HEK293 (cell line): ENCODE measurements around the gene FTSJ1.

Experiments used
- CTCF ChIA-PET: fragments of 350-600 bp; formaldehyde crosslinking; extraction: SDS; loops from one replicate; lab custom pipeline; 2021; ENCODE audit warnings: antibody characterized with exemption; lab: Yijun Ruan, JAX
- POLR2A ChIA-PET: fragments of 300-600 bp; formaldehyde crosslinking; extraction: SDS; loops from one replicate; lab custom pipeline; 2020; ENCODE audit warnings: antibody characterized with exemption, inconsistent platforms; lab: Yijun Ruan, JAX
- H3K27ac ChIP-seq: fragments of 200-500 bp; sonication (Bioruptor generic); 2 replicates; pipeline ENCODE4 v1.5.1; 2014; ENCODE audit warnings: low read depth, low read length, control low read depth, inconsistent platforms; ENCODE audit errors: extremely low read depth
- H3K36me3 ChIP-seq, 2 experiments: fragments of 200-500 bp in 1 of 2; sonication (Bioruptor generic) in 1 of 2; 1 replicate in 1 of 2; 2 replicates in 1 of 2; pipeline ENCODE4 v1.5.1; 2014 to 2017; ENCODE audit warnings: inconsistent platforms in 2 of 2, low read length in 2 of 2; ENCODE audit not compliant: control insufficient read depth in 2 of 2, insufficient read depth in 1 of 2
- H3K4me1 ChIP-seq: fragments of 200-500 bp; sonication (Bioruptor generic); 2 replicates; pipeline ENCODE4 v1.5.1; 2014; ENCODE audit warnings: mild to moderate bottlenecking, low read length, inconsistent platforms; ENCODE audit not compliant: control insufficient read depth, insufficient read depth
- H3K4me3 ChIP-seq: 2 replicates; pipeline ENCODE4 v1.5.1; 2011; ENCODE audit warnings: low read depth, mild to moderate bottlenecking, control low read depth, low read length, moderate library complexity
- H3K9me3 ChIP-seq: fragments of 200-500 bp; sonication (Bioruptor generic); 2 replicates; pipeline ENCODE4 v1.5.1; 2014; ENCODE audit warnings: low read depth, low read length, inconsistent platforms; ENCODE audit not compliant: control insufficient read depth, insufficient read depth
- SP3 ChIP-seq: fragments of 450-650 bp; formaldehyde crosslinking; IDR thresholded peaks from 2 replicates; pipeline ENCODE4 v1.5.1; 2016; ENCODE audit warnings: missing biosample characterization, missing genetic modification characterization
- ZBTB1 ChIP-seq: fragments of 450-650 bp; formaldehyde crosslinking; IDR thresholded peaks from 2 replicates; pipeline ENCODE4 v1.5.1; 2016; ENCODE audit warnings: missing biosample characterization, missing genetic modification characterization
- ZBTB17 ChIP-seq: fragments of 450-650 bp; formaldehyde crosslinking; IDR thresholded peaks from 2 replicates; pipeline ENCODE4 v1.5.1; 2016; ENCODE audit warnings: missing biosample characterization, missing genetic modification characterization
- ZBTB7A ChIP-seq: fragments of 450-650 bp; formaldehyde crosslinking; IDR thresholded peaks from 2 replicates; pipeline ENCODE4 v1.5.1; 2016; ENCODE audit warnings: low read depth, missing biosample characterization, missing genetic modification characterization
- ZEB2 ChIP-seq: fragments of 450-650 bp; formaldehyde crosslinking; IDR thresholded peaks from 2 replicates; pipeline ENCODE4 v1.5.1; 2016; ENCODE audit warnings: missing biosample characterization, missing genetic modification characterization
- ZNF114 ChIP-seq: fragments of 450-650 bp; formaldehyde crosslinking; IDR thresholded peaks from 2 replicates; pipeline ENCODE4 v1.5.0; 2017; ENCODE audit warnings: missing biosample characterization, missing genetic modification characterization
- ZNF121 ChIP-seq: fragments of 450-650 bp; formaldehyde crosslinking; IDR thresholded peaks from 2 replicates; pipeline ENCODE4 v1.5.1; 2016; ENCODE audit warnings: missing biosample characterization, missing genetic modification characterization
- ZNF132 ChIP-seq: fragments of 450-650 bp; formaldehyde crosslinking; IDR thresholded peaks from 2 replicates; pipeline ENCODE4 v1.5.1; 2017; ENCODE audit warnings: missing biosample characterization, missing genetic modification characterization, borderline replicate concordance
- ZNF140 ChIP-seq: fragments of 450-650 bp; formaldehyde crosslinking; IDR thresholded peaks from 2 replicates; pipeline ENCODE4 v1.5.1; 2016; ENCODE audit warnings: missing biosample characterization, missing genetic modification characterization
- ZNF169 ChIP-seq: fragments of 450-650 bp; formaldehyde crosslinking; IDR thresholded peaks from 2 replicates; pipeline ENCODE4 v1.5.1; 2016; ENCODE audit warnings: missing biosample characterization, missing genetic modification characterization
- ZNF184 ChIP-seq: fragments of 450-650 bp; IDR thresholded peaks from 2 replicates; pipeline ENCODE4 v1.5.1; 2018; ENCODE audit warnings: missing biosample characterization, mild to moderate bottlenecking, missing genetic modification characterization
- ZNF19 ChIP-seq: fragments of 450-650 bp; formaldehyde crosslinking; IDR thresholded peaks from 2 replicates; pipeline ENCODE4; 2016; ENCODE audit warnings: missing biosample characterization, missing genetic modification characterization, low read depth
- ZNF274 ChIP-seq, 2 experiments: fragments of 200-500 bp in 1 of 2; fragments of 450-650 bp in 1 of 2; sonication (Bioruptor generic) in 1 of 2; formaldehyde crosslinking in 1 of 2; IDR thresholded peaks; 2 replicates each; pipeline versions ENCODE4 v1.5.1 to v1.6.1; 2014 to 2016; ENCODE audit warnings: borderline replicate concordance in 1 of 2, inconsistent platforms in 1 of 2, low read length in 1 of 2, missing biosample characterization in 1 of 2, missing genetic modification characterization in 1 of 2
- ZNF473 ChIP-seq: fragments of 450-650 bp; formaldehyde crosslinking; IDR thresholded peaks from 2 replicates; pipeline ENCODE4 v1.5.1; 2017; ENCODE audit warnings: missing biosample characterization, missing genetic modification characterization
- ZNF530 ChIP-seq: fragments of 450-650 bp; formaldehyde crosslinking; IDR thresholded peaks from 2 replicates; pipeline ENCODE4 v1.5.1; 2016; ENCODE audit warnings: low read depth, missing biosample characterization, missing genetic modification characterization
- ZNF555 ChIP-seq: fragments of 450-650 bp; formaldehyde crosslinking; conservative IDR thresholded peaks from 2 replicates; pipeline ENCODE4 v1.5.1; 2017; ENCODE audit warnings: missing biosample characterization, mild to moderate bottlenecking, missing genetic modification characterization, inconsistent platforms
- ZNF626 ChIP-seq: fragments of 450-650 bp; sonication (Bioruptor Pico); formaldehyde crosslinking; IDR thresholded peaks from 2 replicates; pipeline ENCODE4 v1.5.1; 2018; ENCODE audit warnings: missing biosample characterization, missing genetic modification characterization, inconsistent platforms
- ZNF654 ChIP-seq: fragments of 450-650 bp; formaldehyde crosslinking; IDR thresholded peaks from 2 replicates; pipeline ENCODE4 v1.5.1; 2016; ENCODE audit warnings: low read depth, missing biosample characterization, missing genetic modification characterization
- ZNF658 ChIP-seq: fragments of 450-650 bp; formaldehyde crosslinking; IDR thresholded peaks from 2 replicates; pipeline ENCODE4; 2016; ENCODE audit warnings: missing biosample characterization, missing genetic modification characterization
- ZNF677 ChIP-seq: fragments of 450-650 bp; IDR thresholded peaks from 2 replicates; pipeline ENCODE4 v1.5.0; 2018; ENCODE audit warnings: missing biosample characterization, mild to moderate bottlenecking, missing genetic modification characterization, moderate library complexity
- ZNF707 ChIP-seq: fragments of 450-650 bp; formaldehyde crosslinking; IDR thresholded peaks from 2 replicates; pipeline ENCODE4 v1.5.1; 2016; ENCODE audit warnings: missing biosample characterization, missing genetic modification characterization
- ZNF768 ChIP-seq: fragments of 450-650 bp; formaldehyde crosslinking; IDR thresholded peaks from 2 replicates; pipeline ENCODE4 v1.5.1; 2018; ENCODE audit warnings: missing biosample characterization, mild to moderate bottlenecking, missing genetic modification characterization
- ZSCAN23 ChIP-seq: fragments of 450-650 bp; formaldehyde crosslinking; IDR thresholded peaks from 2 replicates; pipeline ENCODE4 v1.5.1; 2016; ENCODE audit warnings: missing biosample characterization, missing genetic modification characterization
- ZXDB ChIP-seq: fragments of 450-650 bp; formaldehyde crosslinking; IDR thresholded peaks from 2 replicates; pipeline ENCODE4 v1.5.1; 2016; ENCODE audit warnings: missing biosample characterization, missing genetic modification characterization
- TF ChIP-seq, protein P1 (sequence below): fragments of 450-650 bp; formaldehyde crosslinking; IDR thresholded peaks from 2 replicates; pipeline ENCODE4 v1.5.1; 2017; ENCODE audit warnings: missing biosample characterization, missing genetic modification characterization
- TF ChIP-seq, protein P2 (sequence below): fragments of 450-650 bp; formaldehyde crosslinking; IDR thresholded peaks from 2 replicates; pipeline ENCODE4 v1.5.0; 2017; ENCODE audit warnings: missing biosample characterization, missing genetic modification characterization, borderline replicate concordance
- TF ChIP-seq, protein P3 (sequence below): fragments of 450-650 bp; formaldehyde crosslinking; IDR thresholded peaks from 2 replicates; pipeline ENCODE4 v1.5.1; 2016; ENCODE audit warnings: missing biosample characterization, missing genetic modification characterization
- TF ChIP-seq, protein P4 (sequence below): fragments of 450-650 bp; formaldehyde crosslinking; IDR thresholded peaks from 2 replicates; pipeline ENCODE4 v1.5.1; 2016; ENCODE audit warnings: missing biosample characterization, missing genetic modification characterization

The FTSJ1 gene, protein sequence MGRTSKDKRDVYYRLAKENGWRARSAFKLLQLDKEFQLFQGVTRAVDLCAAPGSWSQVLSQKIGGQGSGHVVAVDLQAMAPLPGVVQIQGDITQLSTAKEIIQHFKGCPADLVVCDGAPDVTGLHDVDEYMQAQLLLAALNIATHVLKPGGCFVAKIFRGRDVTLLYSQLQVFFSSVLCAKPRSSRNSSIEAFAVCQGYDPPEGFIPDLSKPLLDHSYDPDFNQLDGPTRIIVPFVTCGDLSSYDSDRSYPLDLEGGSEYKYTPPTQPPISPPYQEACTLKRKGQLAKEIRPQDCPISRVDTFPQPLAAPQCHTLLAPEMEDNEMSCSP

DNA sequence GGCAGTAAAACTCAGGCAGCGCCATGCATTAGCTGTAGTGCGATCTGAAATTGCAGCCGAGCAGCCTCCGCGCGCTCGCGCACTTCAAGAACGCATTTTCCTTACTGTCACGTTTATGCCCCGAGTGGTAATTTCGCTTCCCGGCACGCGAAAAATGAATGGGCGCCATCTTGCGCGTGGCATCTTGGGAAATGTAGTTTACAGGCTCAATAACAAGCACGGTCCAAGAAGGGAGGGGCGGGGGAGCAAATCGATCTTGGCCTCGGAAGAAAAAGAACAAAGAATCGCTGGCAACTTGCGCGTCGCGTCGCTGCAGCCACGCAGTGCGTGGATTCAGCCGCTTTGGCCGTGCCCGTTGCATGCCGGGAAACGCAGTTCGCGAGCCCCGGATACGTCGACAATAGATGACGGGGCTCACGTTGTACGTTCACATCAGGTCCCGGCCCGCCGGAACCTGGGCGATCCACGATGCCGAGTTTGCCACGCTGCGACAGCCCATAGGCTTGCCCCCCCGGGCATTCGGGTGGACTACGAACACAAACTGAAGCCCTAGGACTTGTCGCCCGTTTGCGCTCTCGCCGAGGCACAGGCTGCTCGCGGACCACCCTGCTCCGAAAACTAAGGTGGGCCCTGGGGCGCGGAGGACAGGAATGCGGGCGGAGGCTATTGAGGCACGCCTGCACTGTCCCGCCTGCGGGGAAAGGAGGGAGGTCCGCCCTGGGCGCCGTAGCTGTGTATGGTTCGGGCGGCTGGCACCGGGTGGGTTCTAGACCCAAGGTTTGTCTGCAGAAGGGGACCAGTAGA, at the start of gene FTSJ1:
Gene FTSJ1, plus strand, starts transcription at position 426 of the 804 bp plus-strand sequence. CDS start 1,849 bp downstream, outside the sequence.
- Histone ChIP-seq H3K9me3 (no peaks in the 10 kb centered on the region), H3K27ac (peak within 1 kb of the TSS; percentile 38; the same call in 1 of the 2 replicates), H3K4me1 (0 out of 2 replicates have a peak, but pooled peaks cover 2% of the 10 kb centered on the region), H3K36me3 (peaks cover 0 to 28% of the 10 kb centered on the region in 2 experiments; a peak in 2 of 3 replicates), H3K4me3 (peak within 1 kb of the TSS; percentile 60)
- ChIA-PET CTCF (interaction anchor here (0.6 kb wide), 2 partner anchors 364 to 393 kb away, joined by 3 read pairs; no protein-coding TSS in a partner anchor), POLR2A (interaction anchor here (0.6 kb wide), 1 partner anchor 950 kb away, joined by 3 read pairs; no protein-coding TSS in a partner anchor)
- peak; percentile 81 for TF ChIP-seq ZXDB
- TF ChIP-seq ZEB2 (tag by site-specific recombination): peak; percentile 76
- TF ChIP-seq, protein P1, sequence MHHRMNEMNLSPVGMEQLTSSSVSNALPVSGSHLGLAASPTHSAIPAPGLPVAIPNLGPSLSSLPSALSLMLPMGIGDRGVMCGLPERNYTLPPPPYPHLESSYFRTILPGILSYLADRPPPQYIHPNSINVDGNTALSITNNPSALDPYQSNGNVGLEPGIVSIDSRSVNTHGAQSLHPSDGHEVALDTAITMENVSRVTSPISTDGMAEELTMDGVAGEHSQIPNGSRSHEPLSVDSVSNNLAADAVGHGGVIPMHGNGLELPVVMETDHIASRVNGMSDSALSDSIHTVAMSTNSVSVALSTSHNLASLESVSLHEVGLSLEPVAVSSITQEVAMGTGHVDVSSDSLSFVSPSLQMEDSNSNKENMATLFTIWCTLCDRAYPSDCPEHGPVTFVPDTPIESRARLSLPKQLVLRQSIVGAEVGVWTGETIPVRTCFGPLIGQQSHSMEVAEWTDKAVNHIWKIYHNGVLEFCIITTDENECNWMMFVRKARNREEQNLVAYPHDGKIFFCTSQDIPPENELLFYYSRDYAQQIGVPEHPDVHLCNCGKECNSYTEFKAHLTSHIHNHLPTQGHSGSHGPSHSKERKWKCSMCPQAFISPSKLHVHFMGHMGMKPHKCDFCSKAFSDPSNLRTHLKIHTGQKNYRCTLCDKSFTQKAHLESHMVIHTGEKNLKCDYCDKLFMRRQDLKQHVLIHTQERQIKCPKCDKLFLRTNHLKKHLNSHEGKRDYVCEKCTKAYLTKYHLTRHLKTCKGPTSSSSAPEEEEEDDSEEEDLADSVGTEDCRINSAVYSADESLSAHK: no peak
- no peak for TF ChIP-seq ZNF626
- TF ChIP-seq ZNF768 (tag by site-specific recombination): no peak
- no peak for TF ChIP-seq ZNF274 (IDR thresholded peaks at IDR 0.05; ENCODE audit: low read length)
- no peak for TF ChIP-seq ZNF274 (tag by site-specific recombination; IDR thresholded peaks at IDR 0.05; ENCODE audit: borderline replicate concordance)
- TF ChIP-seq, protein P2, sequence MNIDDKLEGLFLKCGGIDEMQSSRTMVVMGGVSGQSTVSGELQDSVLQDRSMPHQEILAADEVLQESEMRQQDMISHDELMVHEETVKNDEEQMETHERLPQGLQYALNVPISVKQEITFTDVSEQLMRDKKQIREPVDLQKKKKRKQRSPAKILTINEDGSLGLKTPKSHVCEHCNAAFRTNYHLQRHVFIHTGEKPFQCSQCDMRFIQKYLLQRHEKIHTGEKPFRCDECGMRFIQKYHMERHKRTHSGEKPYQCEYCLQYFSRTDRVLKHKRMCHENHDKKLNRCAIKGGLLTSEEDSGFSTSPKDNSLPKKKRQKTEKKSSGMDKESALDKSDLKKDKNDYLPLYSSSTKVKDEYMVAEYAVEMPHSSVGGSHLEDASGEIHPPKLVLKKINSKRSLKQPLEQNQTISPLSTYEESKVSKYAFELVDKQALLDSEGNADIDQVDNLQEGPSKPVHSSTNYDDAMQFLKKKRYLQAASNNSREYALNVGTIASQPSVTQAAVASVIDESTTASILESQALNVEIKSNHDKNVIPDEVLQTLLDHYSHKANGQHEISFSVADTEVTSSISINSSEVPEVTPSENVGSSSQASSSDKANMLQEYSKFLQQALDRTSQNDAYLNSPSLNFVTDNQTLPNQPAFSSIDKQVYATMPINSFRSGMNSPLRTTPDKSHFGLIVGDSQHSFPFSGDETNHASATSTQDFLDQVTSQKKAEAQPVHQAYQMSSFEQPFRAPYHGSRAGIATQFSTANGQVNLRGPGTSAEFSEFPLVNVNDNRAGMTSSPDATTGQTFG (tag by site-specific recombination): no peak
- TF ChIP-seq ZNF19: no peak
- no peak for TF ChIP-seq ZNF184 (tag by site-specific recombination)
- no peak for TF ChIP-seq ZBTB1 (tag by site-specific recombination)
- TF ChIP-seq ZNF114 (tag by site-specific recombination): no peak
- no peak for TF ChIP-seq ZNF121 (tag by site-specific recombination)
- peak; percentile 97 for TF ChIP-seq ZBTB17 (tag by site-specific recombination)
- no peak for TF ChIP-seq ZNF658 (tag by site-specific recombination)
- TF ChIP-seq ZNF140 (tag by site-specific recombination): no peak
- TF ChIP-seq ZNF169 (tag by site-specific recombination): no peak
- TF ChIP-seq ZNF555 (tag by site-specific recombination): no peak
- no peak for TF ChIP-seq ZNF530
- TF ChIP-seq, protein P3, sequence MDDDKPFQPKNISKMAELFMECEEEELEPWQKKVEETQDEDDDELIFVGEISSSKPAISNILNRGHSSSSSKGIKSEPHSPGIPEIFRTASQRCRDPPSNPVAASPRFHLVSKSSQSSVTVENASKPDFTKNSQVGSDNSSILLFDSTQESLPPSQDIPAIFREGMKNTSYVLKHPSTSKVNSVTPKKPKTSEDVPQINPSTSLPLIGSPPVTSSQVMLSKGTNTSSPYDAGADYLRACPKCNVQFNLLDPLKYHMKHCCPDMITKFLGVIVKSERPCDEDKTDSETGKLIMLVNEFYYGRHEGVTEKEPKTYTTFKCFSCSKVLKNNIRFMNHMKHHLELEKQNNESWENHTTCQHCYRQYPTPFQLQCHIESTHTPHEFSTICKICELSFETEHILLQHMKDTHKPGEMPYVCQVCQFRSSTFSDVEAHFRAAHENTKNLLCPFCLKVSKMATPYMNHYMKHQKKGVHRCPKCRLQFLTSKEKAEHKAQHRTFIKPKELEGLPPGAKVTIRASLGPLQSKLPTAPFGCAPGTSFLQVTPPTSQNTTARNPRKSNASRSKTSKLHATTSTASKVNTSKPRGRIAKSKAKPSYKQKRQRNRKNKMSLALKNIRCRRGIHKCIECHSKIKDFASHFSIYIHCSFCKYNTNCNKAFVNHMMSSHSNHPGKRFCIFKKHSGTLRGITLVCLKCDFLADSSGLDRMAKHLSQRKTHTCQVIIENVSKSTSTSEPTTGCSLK: no peak
- TF ChIP-seq, protein P4, sequence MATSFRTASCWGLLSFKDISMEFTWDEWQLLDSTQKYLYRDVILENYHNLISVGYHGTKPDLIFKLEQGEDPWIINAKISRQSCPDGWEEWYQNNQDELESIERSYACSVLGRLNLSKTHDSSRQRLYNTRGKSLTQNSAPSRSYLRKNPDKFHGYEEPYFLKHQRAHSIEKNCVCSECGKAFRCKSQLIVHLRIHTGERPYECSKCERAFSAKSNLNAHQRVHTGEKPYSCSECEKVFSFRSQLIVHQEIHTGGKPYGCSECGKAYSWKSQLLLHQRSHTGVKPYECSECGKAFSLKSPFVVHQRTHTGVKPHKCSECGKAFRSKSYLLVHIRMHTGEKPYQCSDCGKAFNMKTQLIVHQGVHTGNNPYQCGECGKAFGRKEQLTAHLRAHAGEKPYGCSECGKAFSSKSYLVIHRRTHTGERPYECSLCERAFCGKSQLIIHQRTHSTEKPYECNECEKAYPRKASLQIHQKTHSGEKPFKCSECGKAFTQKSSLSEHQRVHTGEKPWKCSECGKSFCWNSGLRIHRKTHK (tag by site-specific recombination): no peak
- TF ChIP-seq ZNF473 (tag by site-specific recombination): no peak
- no peak for TF ChIP-seq ZNF654 (tag by site-specific recombination)
- peak; percentile 61; the same call in 1 of the 2 replicates for TF ChIP-seq SP3 (tag by site-specific recombination)
- no peak for TF ChIP-seq ZNF707 (tag by site-specific recombination)
- no peak for TF ChIP-seq ZBTB7A
- TF ChIP-seq ZNF132: no peak
- TF ChIP-seq ZSCAN23 (tag by site-specific recombination): no peak
- no peak for TF ChIP-seq ZNF677 (tag by site-specific recombination)
